Mesendoderm (in vitro differentiated cells): Measurements from ENCODE around the gene CDK14.

ENCODE experiments used
- DNase-seq: peaks from one replicate; pipeline ENCODE4 v3.0.0; 2013
- H2AK5ac ChIP-seq: 2 replicates; pipeline ENCODE4 v1.6.1; 2013; ENCODE audit warnings: low read length, inconsistent platforms
- H2BK120ac ChIP-seq: 2 replicates; pipeline ENCODE4 v1.6.1; 2013; ENCODE audit warnings: low read depth, mild to moderate bottlenecking, low read length, moderate library complexity, mixed read lengths
- H2BK15ac ChIP-seq: replicated peaks from 2 replicates; pipeline ENCODE4 v1.6.1; 2013; ENCODE audit warnings: low read depth, mild to moderate bottlenecking, moderate library complexity
- H2BK5ac ChIP-seq: 2 replicates; pipeline ENCODE4 v1.6.1; 2013; ENCODE audit warnings: low read length, inconsistent platforms
- H3K18ac ChIP-seq: 2 replicates; pipeline ENCODE4 v1.6.1; 2013; ENCODE audit warnings: mild to moderate bottlenecking, low read length, mixed read lengths
- H3K23ac ChIP-seq: one replicate; pipeline ENCODE4 v1.6.1; 2013; ENCODE audit warnings: low read length
- H3K27ac ChIP-seq: 2 replicates; pipeline ENCODE4 v1.5.1; 2013; ENCODE audit warnings: low read depth, mild to moderate bottlenecking, inconsistent platforms, low read length, moderate library complexity
- H3K27me3 ChIP-seq: 2 replicates; pipeline ENCODE4 v1.6.1; 2013; ENCODE audit warnings: low read length, control low read depth, mild to moderate bottlenecking, inconsistent platforms; ENCODE audit not compliant: insufficient read depth, poor library complexity
- H3K36me3 ChIP-seq: 2 replicates; pipeline ENCODE4 v1.6.1; 2013; ENCODE audit warnings: low read length, inconsistent platforms; ENCODE audit not compliant: control insufficient read depth, insufficient read depth
- H3K4ac ChIP-seq: one replicate; pipeline ENCODE4 v1.6.1; 2013; ENCODE audit warnings: low read depth, mild to moderate bottlenecking, low read length, moderate library complexity
- H3K4me1 ChIP-seq: 2 replicates; pipeline ENCODE4 v1.6.1; 2013; ENCODE audit warnings: low read depth, low read length, inconsistent platforms; ENCODE audit not compliant: control insufficient read depth
- H3K4me2 ChIP-seq: 2 replicates; pipeline ENCODE4 v1.6.1; 2013; ENCODE audit warnings: low read length
- H3K4me3 ChIP-seq: 2 replicates; pipeline ENCODE4 v1.5.1; 2013; ENCODE audit warnings: mild to moderate bottlenecking, low read length
- H3K56ac ChIP-seq: one replicate; pipeline ENCODE4 v1.6.1; 2013; ENCODE audit warnings: low read length
- H3K79me1 ChIP-seq: 2 replicates; pipeline ENCODE4 v1.6.1; 2013; ENCODE audit warnings: low read length, inconsistent platforms
- H3K79me2 ChIP-seq: 2 replicates; pipeline ENCODE4 v1.6.1; 2013; ENCODE audit warnings: mild to moderate bottlenecking, low read length; ENCODE audit not compliant: control insufficient read depth, insufficient read depth
- H3K9ac ChIP-seq: 2 replicates; pipeline ENCODE4 v1.6.1; 2013; ENCODE audit warnings: low read length, inconsistent platforms
- H4K5ac ChIP-seq: one replicate; pipeline ENCODE4 v1.6.1; 2013; ENCODE audit warnings: low read length
- H4K8ac ChIP-seq: one replicate; pipeline ENCODE4 v1.6.1; 2013; ENCODE audit warnings: low read depth, mild to moderate bottlenecking, control low read depth, low read length, moderate library complexity
- WGBS: extraction: QIAGEN DNeasy Blood & Tissue Kit; methylation state at CpG from one replicate; pipeline ENCODE4 v1.1.7; 2013; ENCODE audit warnings: low lambda C conversion rate, missing lambda C conversion rate; ENCODE audit not compliant: insufficient coverage; ENCODE audit errors: extremely low coverage; 5-methylcytosine and 5-hydroxymethylcytosine counted together

CDK14 gene

GRCh38 chr7:90846192-90846591 is 250.1 kb downstream of the CDK14 start:
- H3K4me1 ChIP-seq = no peaks in the 10 kb centered on the region
- no peak overlapping the region for H3K4me2 ChIP-seq
- no peak overlapping the region for H3K4ac ChIP-seq
- H3K36me3 ChIP-seq = no peaks in the 10 kb centered on the region
- H3K4me3 ChIP-seq = no peak overlapping the region
- no peak overlapping the region for H2BK15ac ChIP-seq
- H3K79me2 ChIP-seq = no peaks in the 10 kb centered on the region
- H3K23ac ChIP-seq = no peak overlapping the region
- no peak overlapping the region for H3K18ac ChIP-seq
- H3K79me1 ChIP-seq = no peaks in the 10 kb centered on the region
- H2BK5ac ChIP-seq = no peak overlapping the region
- no peak overlapping the region for H4K5ac ChIP-seq
- H4K8ac ChIP-seq = no peak overlapping the region
- DNase-seq = no peak
- H3K56ac ChIP-seq = no peak overlapping the region
- H2BK120ac ChIP-seq = no peak overlapping the region
- no peak overlapping the region for H3K9ac ChIP-seq
- H3K27me3 ChIP-seq = no peaks in the 10 kb centered on the region
- no peak overlapping the region for H2AK5ac ChIP-seq
- H3K27ac ChIP-seq = no peak overlapping the region

- Histone ChIP-seq H3K27ac (no peak overlapping the region), H3K27me3 (no peaks in the 10 kb centered on the region), H3K4ac (no peak overlapping the region), H2AK5ac (no peak overlapping the region), H4K5ac (no peak overlapping the region), H2BK120ac (no peak overlapping the region), H3K4me2 (no peak overlapping the region), H3K18ac (no peak overlapping the region), H3K79me2 (no peaks in the 10 kb centered on the region), H2BK5ac (no peak overlapping the region), H3K79me1 (peaks cover 2% of the 10 kb centered on the region), H3K4me1 (no peaks in the 10 kb centered on the region), H3K36me3 (no peaks in the 10 kb centered on the region), H2BK15ac (no peak overlapping the region), H3K56ac (no peak overlapping the region), H3K9ac (no peak overlapping the region), H4K8ac (no peak overlapping the region), H3K4me3 (no peak overlapping the region), H3K23ac (no peak overlapping the region)
- no CpG with 5 or more reads among the region's 1 CpG for WGBS
- no peak for DNase-seq
These were observed 253.9 kb downstream of the CDK14 start for GRCh38 chr7:90850066-90850465.

- Histone ChIP-seq H3K79me1 (peaks cover 2% of the 10 kb centered on the region), H3K27ac (no peak overlapping the region), H2BK120ac (no peak overlapping the region), H3K56ac (no peak overlapping the region), H3K9ac (no peak overlapping the region), H4K8ac (no peak overlapping the region), H3K23ac (no peak overlapping the region), H2BK5ac (no peak overlapping the region), H3K36me3 (no peaks in the 10 kb centered on the region), H3K4ac (no peak overlapping the region), H2BK15ac (no peak overlapping the region), H3K27me3 (no peaks in the 10 kb centered on the region), H3K4me2 (no peak overlapping the region), H2AK5ac (no peak overlapping the region), H4K5ac (no peak overlapping the region), H3K4me1 (no peaks in the 10 kb centered on the region), H3K18ac (no peak overlapping the region), H3K79me2 (no peaks in the 10 kb centered on the region), H3K4me3 (no peak overlapping the region)
- DNase-seq = peak; percentile 93
- no CpG with 5 or more reads among the region's 2 CpGs for WGBS
These were observed 254.3 kb downstream of the CDK14 start for GRCh38 chr7:90850471-90850870.

GRCh38 chr7:90853205-90853604 is 257.1 kb downstream of the CDK14 start:
- no CpG with 5 or more reads among the region's 2 CpGs for WGBS
- H2BK15ac ChIP-seq = no peak overlapping the region

GRCh38 chr7:90856351-90857070 is 260.4 kb downstream of the CDK14 start:
- H3K9ac ChIP-seq = no peak overlapping the region
- H3K4me2 ChIP-seq = no peak overlapping the region
- H3K18ac ChIP-seq = no peak overlapping the region
- H3K23ac ChIP-seq = no peak overlapping the region
- no peak overlapping the region for H3K4ac ChIP-seq
- no peak overlapping the region for H3K27ac ChIP-seq
- H2AK5ac ChIP-seq = no peak overlapping the region
- no peaks in the 10 kb centered on the region for H3K27me3 ChIP-seq
- no peaks in the 10 kb centered on the region for H3K4me1 ChIP-seq
- no peaks in the 10 kb centered on the region for H3K36me3 ChIP-seq
- H4K5ac ChIP-seq = no peak overlapping the region
- H3K4me3 ChIP-seq = no peak overlapping the region
- H2BK120ac ChIP-seq = no peak overlapping the region
- H3K79me2 ChIP-seq = no peaks in the 10 kb centered on the region
- H4K8ac ChIP-seq = no peak overlapping the region
- H3K56ac ChIP-seq = no peak overlapping the region
- peaks cover 4% of the 10 kb centered on the region for H3K79me1 ChIP-seq
- WGBS = no CpG with 5 or more reads among the region's 6 CpGs
- no peak overlapping the region for H2BK5ac ChIP-seq
- DNase-seq = no peak
- H2BK15ac ChIP-seq = no peak overlapping the region

More at GRCh38 chr7:90853205-90853604, 257.1 kb downstream of the CDK14 start:
- Histone ChIP-seq H3K23ac (no peak overlapping the region), H3K36me3 (no peaks in the 10 kb centered on the region), H3K79me2 (no peaks in the 10 kb centered on the region), H4K5ac (no peak overlapping the region), H3K79me1 (peaks cover 4% of the 10 kb centered on the region), H3K4me2 (no peak overlapping the region), H2BK5ac (no peak overlapping the region), H3K4me3 (no peak overlapping the region), H3K27me3 (no peaks in the 10 kb centered on the region), H3K27ac (no peak overlapping the region), H2AK5ac (no peak overlapping the region), H4K8ac (no peak overlapping the region), H2BK120ac (no peak overlapping the region), H3K4me1 (no peaks in the 10 kb centered on the region), H3K18ac (no peak overlapping the region), H3K9ac (no peak overlapping the region), H3K56ac (no peak overlapping the region), H3K4ac (no peak overlapping the region)
- no peak for DNase-seq

- Histone ChIP-seq H3K18ac (no peak overlapping the region), H2BK15ac (no peak overlapping the region), H3K23ac (no peak overlapping the region), H2BK120ac (no peak overlapping the region), H2AK5ac (no peak overlapping the region), H4K8ac (no peak overlapping the region), H3K36me3 (no peaks in the 10 kb centered on the region), H4K5ac (no peak overlapping the region), H3K4ac (no peak overlapping the region), H3K27me3 (no peaks in the 10 kb centered on the region), H3K4me1 (no peaks in the 10 kb centered on the region), H3K56ac (no peak overlapping the region), H3K27ac (no peak overlapping the region), H2BK5ac (no peak overlapping the region), H3K4me3 (no peak overlapping the region), H3K9ac (no peak overlapping the region), H3K79me1 (peaks cover 2% of the 10 kb centered on the region), H3K4me2 (no peak overlapping the region), H3K79me2 (no peaks in the 10 kb centered on the region)
- DNase-seq = peak; percentile 86
- no CpG with 5 or more reads among the region's 2 CpGs for WGBS
These were observed 261.5 kb downstream of the CDK14 start for GRCh38 chr7:90857603-90858002.
